ENCODE measurements around the gene ARMC3. TPM values are rescaled to one million over a fixed set of nuclear protein-coding genes. Genes with fewer than 3 reads are reported as not detected.

Gene ARMC3
- total and polyA plus RNA-seq, 9 of the 15 experiments (the other 6 are each of a cell fraction or from before 2014, with no cell fraction given), result 0.33 to 1.1 (median 0.62) TPM

DNA sequence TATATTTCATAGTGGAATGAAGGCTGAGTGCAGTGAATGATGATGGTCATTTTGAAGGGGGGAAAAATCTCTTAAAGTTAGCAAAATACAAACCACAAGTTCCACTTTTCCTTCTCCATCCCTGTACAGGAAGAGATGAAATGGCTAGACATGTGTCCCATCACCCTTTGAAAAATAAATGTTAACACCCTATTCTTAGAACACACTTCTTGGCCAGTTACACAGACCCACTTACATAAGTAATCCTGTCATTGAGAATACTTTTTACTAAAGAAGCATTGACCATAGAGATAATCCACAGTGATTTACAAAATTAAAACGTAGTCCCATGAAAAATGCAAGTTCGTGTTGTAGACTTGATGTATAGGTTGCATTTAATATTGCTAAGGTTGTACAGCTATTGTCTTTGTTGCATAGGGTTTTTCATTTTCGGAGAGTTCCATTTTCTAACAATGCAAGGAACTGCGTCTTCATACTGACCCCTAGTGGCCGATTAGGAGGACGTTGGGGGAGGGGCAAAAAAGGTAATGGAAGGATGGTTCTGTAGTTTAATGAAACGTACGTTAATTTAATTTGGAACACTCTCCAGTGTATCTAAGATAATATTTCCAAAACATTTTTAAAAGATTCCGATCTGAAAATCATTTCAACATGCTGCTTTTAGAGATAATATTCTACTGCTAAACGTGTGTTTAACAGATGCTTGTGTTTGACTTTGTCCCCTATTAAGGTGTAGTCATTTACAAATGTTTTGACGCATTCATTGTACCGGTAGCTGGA is 60.9 kb downstream of the ARMC3 start (continued):
- TF ChIP-seq E2F6 (IDR thresholded peaks at IDR 0.05; ENCODE audit: borderline replicate concordance in 1 of 2, extremely low read depth in 1 of 2, insufficient read depth in 1 of 2, insufficient read length in 1 of 2, low read depth in 1 of 2, low read length in 1 of 2, poor library complexity in 1 of 2, severe bottlenecking in 1 of 2), result no peak
- 0 out of 2 replicates have a peak, but pooled peaks have one; percentile 26 for TF ChIP-seq ARID1B (IDR thresholded peaks at IDR 0.05)
- TF ChIP-seq TBL1XR1 (IDR thresholded peaks at IDR 0.05; ENCODE audit: low read length in 2 of 2), result peak in 1 of 2 experiments; percentile 67; a peak in 3 of 4 replicates
- TF ChIP-seq ZNF764 (CRISPR knock-in tag; IDR thresholded peaks at IDR 0.05; ENCODE audit: low read depth), result no peak
- TF ChIP-seq, protein P1, sequence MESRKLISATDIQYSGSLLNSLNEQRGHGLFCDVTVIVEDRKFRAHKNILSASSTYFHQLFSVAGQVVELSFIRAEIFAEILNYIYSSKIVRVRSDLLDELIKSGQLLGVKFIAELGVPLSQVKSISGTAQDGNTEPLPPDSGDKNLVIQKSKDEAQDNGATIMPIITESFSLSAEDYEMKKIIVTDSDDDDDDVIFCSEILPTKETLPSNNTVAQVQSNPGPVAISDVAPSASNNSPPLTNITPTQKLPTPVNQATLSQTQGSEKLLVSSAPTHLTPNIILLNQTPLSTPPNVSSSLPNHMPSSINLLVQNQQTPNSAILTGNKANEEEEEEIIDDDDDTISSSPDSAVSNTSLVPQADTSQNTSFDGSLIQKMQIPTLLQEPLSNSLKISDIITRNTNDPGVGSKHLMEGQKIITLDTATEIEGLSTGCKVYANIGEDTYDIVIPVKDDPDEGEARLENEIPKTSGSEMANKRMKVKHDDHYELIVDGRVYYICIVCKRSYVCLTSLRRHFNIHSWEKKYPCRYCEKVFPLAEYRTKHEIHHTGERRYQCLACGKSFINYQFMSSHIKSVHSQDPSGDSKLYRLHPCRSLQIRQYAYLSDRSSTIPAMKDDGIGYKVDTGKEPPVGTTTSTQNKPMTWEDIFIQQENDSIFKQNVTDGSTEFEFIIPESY (CRISPR knock-in tag; IDR thresholded peaks at IDR 0.05), result no peak
- TF ChIP-seq, protein P2, sequence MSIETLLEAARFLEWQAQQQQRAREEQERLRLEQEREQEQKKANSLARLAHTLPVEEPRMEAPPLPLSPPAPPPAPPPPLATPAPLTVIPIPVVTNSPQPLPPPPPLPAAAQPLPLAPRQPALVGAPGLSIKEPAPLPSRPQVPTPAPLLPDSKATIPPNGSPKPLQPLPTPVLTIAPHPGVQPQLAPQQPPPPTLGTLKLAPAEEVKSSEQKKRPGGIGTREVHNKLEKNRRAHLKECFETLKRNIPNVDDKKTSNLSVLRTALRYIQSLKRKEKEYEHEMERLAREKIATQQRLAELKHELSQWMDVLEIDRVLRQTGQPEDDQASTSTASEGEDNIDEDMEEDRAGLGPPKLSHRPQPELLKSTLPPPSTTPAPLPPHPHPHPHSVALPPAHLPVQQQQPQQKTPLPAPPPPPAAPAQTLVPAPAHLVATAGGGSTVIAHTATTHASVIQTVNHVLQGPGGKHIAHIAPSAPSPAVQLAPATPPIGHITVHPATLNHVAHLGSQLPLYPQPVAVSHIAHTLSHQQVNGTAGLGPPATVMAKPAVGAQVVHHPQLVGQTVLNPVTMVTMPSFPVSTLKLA (conservative IDR thresholded peaks at IDR 0.05), result no peak
- peak; percentile 78 for TF ChIP-seq CHD2 (IDR thresholded peaks at IDR 0.05; ENCODE audit: low read depth, low read length)
- TF ChIP-seq MAFG (tag; conservative IDR thresholded peaks at IDR 0.05), result no peak
- no peak for TF ChIP-seq CEBPZ (IDR thresholded peaks at IDR 0.05; ENCODE audit: borderline replicate concordance, low read depth, low read length)
- no peak for TF ChIP-seq RFX1 (IDR thresholded peaks at IDR 0.05)
- TF ChIP-seq ZZZ3 (IDR thresholded peaks at IDR 0.05), result no peak
- TF ChIP-seq NKRF (IDR thresholded peaks at IDR 0.05; ENCODE audit: borderline replicate concordance), result no peak
- no peak for TF ChIP-seq POLR2B (IDR thresholded peaks at IDR 0.05; ENCODE audit: low read depth, partially characterized antibody)
- no peak for TF ChIP-seq ZNF121 (CRISPR knock-in tag; conservative IDR thresholded peaks at IDR 0.05)
- no peak for TF ChIP-seq ZNF79 (CRISPR knock-in tag; IDR thresholded peaks at IDR 0.05; ENCODE audit: low read depth)
- TF ChIP-seq HMG20B (CRISPR knock-in tag; IDR thresholded peaks at IDR 0.05), result no peak
- TF ChIP-seq ZNF41 (CRISPR knock-in tag; conservative IDR thresholded peaks at IDR 0.05), result no peak

Data from K562 (cell line).